C4-2B (cell line): ENCODE results near the gene PTOV1.

Experiments used
- H3K27ac ChIP-seq: fragments of 450-650 bp; 2 replicates; pipeline ENCODE4 v1.5.1; 2017
- CTCF ChIP-seq: fragments of 450-650 bp; conservative IDR thresholded peaks from 2 replicates; pipeline ENCODE4 v1.5.1; 2017; ENCODE audit warnings: mild to moderate bottlenecking
- ZFX ChIP-seq: fragments of 450-650 bp; IDR thresholded peaks from 2 replicates; pipeline ENCODE4 v1.6.1; 2017

Gene PTOV1

GRCh38 chr19:49906879-49907564 is 56.1 kb downstream of the PTOV1 start:
- TF ChIP-seq ZFX = no peak
- no peak for TF ChIP-seq CTCF
- no peak overlapping the region for H3K27ac ChIP-seq

- no peak for TF ChIP-seq ZFX
- TF ChIP-seq CTCF = no peak
- no peak overlapping the region for H3K27ac ChIP-seq
Observed at GRCh38 chr19:49907745-49908446, 56.9 kb downstream of the PTOV1 start.

DNA sequence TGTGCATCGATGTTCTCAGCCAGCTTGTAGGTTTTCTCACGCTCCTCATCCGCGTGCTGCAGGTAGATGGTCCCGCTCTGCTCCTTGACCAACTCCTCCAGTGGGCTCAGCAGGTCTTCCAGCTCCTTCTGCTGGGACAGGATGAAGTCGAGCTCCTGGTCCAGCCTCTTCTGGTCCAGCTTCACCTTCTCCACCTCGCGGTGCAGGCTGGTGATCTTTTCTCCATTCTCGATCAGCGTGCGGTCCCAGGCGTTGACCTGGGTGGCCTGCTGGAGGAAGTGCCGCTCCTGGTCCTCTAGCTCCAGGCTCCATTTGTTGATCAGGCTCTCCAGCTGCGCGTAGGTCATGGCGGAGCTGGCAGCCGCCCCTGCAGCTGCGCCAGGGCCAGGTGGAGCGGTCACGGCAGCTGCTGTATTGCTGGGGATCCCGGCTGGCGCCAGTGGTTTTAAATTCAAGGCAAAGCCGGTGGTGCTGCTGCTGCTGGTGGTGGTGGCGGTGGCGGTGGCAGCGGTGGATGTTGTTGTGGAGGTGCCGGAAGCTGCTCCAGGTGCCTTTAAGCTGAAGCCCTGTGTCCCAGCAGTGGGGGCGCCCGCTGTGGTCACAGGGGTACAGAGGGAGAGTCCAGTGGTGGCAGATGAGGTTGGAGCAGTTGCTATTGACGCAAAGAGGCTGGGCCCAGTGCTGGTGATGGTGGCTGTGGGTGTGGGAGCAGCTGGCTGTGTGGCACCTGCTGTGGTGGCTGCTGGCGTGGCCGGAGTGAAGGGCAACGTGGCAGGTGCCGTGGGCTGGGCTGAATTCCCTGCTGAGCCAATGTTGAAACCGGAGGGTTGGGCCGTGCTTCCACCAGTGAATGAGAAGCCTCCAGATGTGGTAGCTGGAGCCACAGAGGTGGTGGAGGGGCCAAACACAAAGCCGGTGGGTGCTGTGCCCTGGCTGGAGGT is 57.8 kb downstream of the PTOV1 start:
- no peak for TF ChIP-seq ZFX
- no peak for TF ChIP-seq CTCF

DNA sequence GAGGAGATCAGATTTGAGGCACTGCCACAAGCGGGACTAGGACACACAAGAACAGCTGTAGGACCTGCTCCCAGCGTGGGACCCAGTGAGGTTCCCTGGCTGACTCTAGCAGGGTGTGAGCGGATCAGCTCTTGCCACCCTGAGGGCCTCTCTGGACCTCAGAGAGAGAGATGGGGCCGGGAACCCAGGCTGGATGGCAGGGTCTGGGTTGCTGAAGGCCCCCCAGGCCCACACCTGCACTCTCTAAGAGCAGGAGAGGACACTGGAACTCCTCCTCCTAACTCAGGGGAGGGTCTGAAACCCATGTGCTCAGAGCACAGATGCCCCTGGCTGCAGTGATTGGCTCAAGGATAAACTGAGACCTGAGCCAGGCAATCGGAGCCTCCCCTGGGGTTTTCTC is 59.2 kb downstream of the PTOV1 start:
- TF ChIP-seq ZFX (no peak), CTCF (no peak)

More for the DNA sequence above, 57.8 kb downstream of the PTOV1 start:
- H3K27ac ChIP-seq = no peak overlapping the region

More for the DNA sequence above, 59.2 kb downstream of the PTOV1 start:
- no peak overlapping the region for H3K27ac ChIP-seq
